Stimulated activated naive CD8-positive, alpha-beta T cell treated with anti-CD3 and anti-CD28 coated beads, Interleukin-15, amount 100 ng/mL, for 72 hours (primary cell): Measurements from ENCODE around the gene CCDC85B.

ENCODE experiments used
- ATAC-seq: fragments of 150-1000 bp; cut with Tn5 transposase; 2 replicates; pipeline ENCODE4 v1.10.0; 2021; ENCODE audit warnings: mild to moderate bottlenecking, moderate library complexity
- DNase-seq, 2 donors: peaks; one replicate each; pipeline ENCODE4 v3.0.0; 2021 to 2022
- H3K27ac Mint-ChIP-seq, 2 donors: one replicate each; pipeline ENCODE4 v1.8.0; 2022; ENCODE audit warnings: mild to moderate bottlenecking in 2 of 2, mixed read lengths in 2 of 2, moderate library complexity in 2 of 2
- H3K27me3 Mint-ChIP-seq: one replicate; pipeline ENCODE4 v1.8.0; 2022; ENCODE audit warnings: mixed read lengths
- H3K4me1 Mint-ChIP-seq: one replicate; pipeline ENCODE4 v1.8.0; 2022; ENCODE audit warnings: mild to moderate bottlenecking, mixed read lengths
- H3K4me3 Mint-ChIP-seq, 2 donors: one replicate each; pipeline ENCODE4 v1.8.0; 2022; ENCODE audit warnings: mild to moderate bottlenecking in 2 of 2, mixed read lengths in 2 of 2, moderate library complexity in 1 of 2
- H3K9me3 Mint-ChIP-seq, 2 donors: one replicate each; pipeline ENCODE4 v1.8.0; 2022; ENCODE audit warnings: mixed read lengths in 2 of 2

CCDC85B gene

GRCh38 chr11:65871811-65872548 lies 18.5 kb upstream of the CCDC85B start:
- H3K4me1 Mint-ChIP-seq, result peaks cover 59% of the 10 kb centered on the region
- peak overlapping the region in 1 of 2 donors; percentile 48 for H3K27ac Mint-ChIP-seq
- no peak for DNase-seq
- ATAC-seq, result no peak
- H3K4me3 Mint-ChIP-seq, result peak overlapping the region; percentile 60 to 63
- peaks cover 6% of the 10 kb centered on the region for H3K27me3 Mint-ChIP-seq
- H3K9me3 Mint-ChIP-seq, result no peaks in the 10 kb centered on the region

DNA sequence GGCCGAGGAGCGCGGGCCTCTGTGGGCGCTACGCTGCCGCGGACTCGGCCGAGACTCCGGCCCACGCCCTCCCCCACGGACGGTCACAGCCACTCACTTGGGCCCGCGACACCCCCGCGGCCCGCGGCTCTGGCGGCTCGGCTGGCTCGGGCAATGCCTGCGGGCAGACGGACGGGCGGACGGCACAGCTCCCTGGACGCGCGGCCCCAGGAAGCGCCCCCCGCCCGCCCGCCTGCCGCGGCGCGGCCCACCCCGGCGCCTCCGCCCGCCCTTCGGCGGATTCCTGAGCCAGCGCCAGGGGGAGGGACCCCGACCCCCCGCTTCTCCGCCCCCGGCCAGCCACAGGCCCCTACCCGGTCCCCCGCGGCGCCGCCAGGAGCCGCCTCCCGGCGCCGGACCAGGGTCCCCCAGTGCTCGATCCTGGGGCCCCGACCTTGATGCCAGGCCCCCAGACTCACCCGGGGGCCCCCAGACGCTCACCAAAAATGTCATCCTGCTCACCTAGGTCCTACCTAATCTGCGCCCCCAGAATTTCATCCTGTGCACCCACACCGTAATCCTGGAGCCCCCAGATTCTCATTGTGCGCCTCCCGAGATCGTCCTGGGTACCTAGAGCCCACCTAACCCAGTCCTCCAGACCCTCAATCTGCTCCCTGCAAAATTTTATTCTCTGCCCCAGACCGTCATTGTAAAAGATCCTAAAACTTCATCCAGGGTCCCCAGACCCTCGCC lies 17.7 kb upstream of the CCDC85B start, which contains the start of gene EFEMP2:
Gene EFEMP2 (minus strand): TSS at position 215 of the 732 bp plus-strand sequence. CDS start 446 bp downstream, outside the sequence.
- ATAC-seq (peak; percentile 13), DNase-seq (no peak)
- H3K27ac Mint-ChIP-seq, result peak within 1 kb of the TSS; percentile 88 to 97
- peak within 1 kb of the TSS; percentile 91 to 98 for H3K4me3 Mint-ChIP-seq
- H3K27me3 Mint-ChIP-seq, result peaks cover 6% of the 10 kb centered on the region
- H3K4me1 Mint-ChIP-seq, result peaks cover 59% of the 10 kb centered on the region
- no peaks in the 10 kb centered on the region for H3K9me3 Mint-ChIP-seq

DNA sequence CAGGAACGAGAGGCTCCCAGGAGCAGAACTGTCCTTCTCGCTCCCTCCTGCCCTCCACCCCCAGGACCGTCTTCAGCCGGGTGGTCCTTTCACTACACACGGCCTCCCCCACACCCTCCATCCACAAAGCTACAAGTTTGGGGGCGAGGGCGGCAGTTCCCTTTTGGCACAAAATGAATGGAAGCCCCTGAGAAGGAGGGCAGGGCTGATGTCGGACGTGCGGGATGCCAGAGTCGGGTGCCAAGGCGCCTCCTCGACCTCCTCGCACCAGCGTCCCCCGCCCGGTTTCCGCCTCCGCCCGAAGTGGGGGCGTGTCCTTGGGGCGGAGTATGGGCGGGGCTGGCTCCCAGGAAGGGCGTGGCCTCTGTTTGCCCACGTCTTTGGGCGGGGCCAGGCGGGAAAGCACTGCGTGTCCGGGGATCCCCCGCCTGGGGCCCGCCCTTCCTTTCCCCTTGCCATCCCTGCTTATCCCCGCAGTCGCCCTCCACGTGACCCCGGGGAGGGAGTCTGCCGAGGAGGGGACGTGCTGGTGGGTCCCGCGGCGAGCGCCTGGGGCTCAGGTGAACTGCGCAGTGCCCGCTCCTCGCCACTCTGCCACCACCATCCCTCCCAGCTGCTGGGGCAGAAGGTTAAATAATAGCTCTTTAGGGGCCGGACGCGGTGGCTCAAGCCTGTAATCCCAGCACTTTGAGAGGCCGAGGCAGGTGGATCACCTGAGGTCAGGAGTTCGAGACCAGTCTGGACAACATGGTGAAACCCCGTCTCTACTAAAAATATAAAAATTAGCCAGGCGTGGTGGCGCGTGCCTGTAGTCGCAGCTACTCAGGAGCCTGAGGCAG lies 16.9 kb upstream of the CCDC85B start:
- peak; percentile 97 to 98 for DNase-seq
- Mint-ChIP-seq H3K4me1 (peaks cover 66% of the 10 kb centered on the region), H3K9me3 (no peaks in the 10 kb centered on the region), H3K4me3 (peak overlapping the region; percentile 91 to 98), H3K27ac (peak overlapping the region; percentile 88 to 97), H3K27me3 (peaks cover 6% of the 10 kb centered on the region)
- ATAC-seq, result peak; percentile 82

DNA sequence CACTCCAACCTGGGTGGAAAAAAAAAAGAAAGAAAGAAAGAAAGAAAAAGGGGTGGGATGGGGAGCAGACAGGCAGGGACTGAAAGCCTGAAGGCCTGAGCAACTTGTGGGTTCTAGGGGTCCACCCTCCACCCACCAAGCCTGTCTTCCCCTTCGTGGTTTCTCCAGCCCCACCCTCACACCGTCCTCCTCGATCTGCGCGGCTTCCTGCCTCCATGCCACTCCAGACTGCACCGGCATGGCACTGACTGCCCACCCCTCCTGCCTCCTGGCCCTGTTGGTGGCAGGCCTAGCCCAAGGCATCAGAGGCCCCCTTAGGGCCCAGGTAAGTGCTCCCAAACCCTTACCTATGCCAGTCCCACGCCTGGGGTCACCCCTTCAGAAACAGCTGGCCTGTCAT lies 10.9 kb upstream of the CCDC85B start, which contains the start of gene CTSW:
Gene CTSW (plus strand): TSS at position 221 of the 400 bp plus-strand sequence. CDS start 18 bp downstream, at position 239.
- ATAC-seq (peak; percentile 56), DNase-seq (peak in 1 of 2 donors; percentile 42)
- Mint-ChIP-seq H3K27ac (peak within 1 kb of the TSS; percentile 78 to 91), H3K9me3 (no peaks in the 10 kb centered on the region), H3K4me3 (peak within 1 kb of the TSS; percentile 77 to 88), H3K27me3 (no peaks in the 10 kb centered on the region), H3K4me1 (peaks cover 78% of the 10 kb centered on the region)

GRCh38 chr11:65880027-65880426 lies 10.4 kb upstream of the CCDC85B start:
- ATAC-seq (no peak), DNase-seq (no peak)
- Mint-ChIP-seq H3K27me3 (no peaks in the 10 kb centered on the region), H3K4me3 (peak overlapping the region; percentile 77 to 88), H3K9me3 (no peaks in the 10 kb centered on the region), H3K4me1 (peaks cover 82% of the 10 kb centered on the region), H3K27ac (peak overlapping the region; percentile 78 to 91)

- H3K27ac Mint-ChIP-seq, result peak overlapping the region; percentile 36 to 72
- peaks cover 89% of the 10 kb centered on the region for H3K4me1 Mint-ChIP-seq
- ATAC-seq (peak; percentile 67), DNase-seq (peak in 1 of 2 donors; percentile 53)
- H3K4me3 Mint-ChIP-seq, result peak overlapping the region; percentile 77 to 88
- no peaks in the 10 kb centered on the region for H3K9me3 Mint-ChIP-seq
- H3K27me3 Mint-ChIP-seq, result no peaks in the 10 kb centered on the region
Measured at GRCh38 chr11:65880844-65881421, 9.5 kb upstream of the CCDC85B start.

- Mint-ChIP-seq H3K4me3 (peak overlapping the region in 1 of 2 donors; percentile 16), H3K4me1 (peaks cover 92% of the 10 kb centered on the region), H3K27me3 (no peaks in the 10 kb centered on the region), H3K27ac (peak overlapping the region in 1 of 2 donors; percentile 64), H3K9me3 (no peaks in the 10 kb centered on the region)
- ATAC-seq, result no peak
- no peak for DNase-seq
Measured at GRCh38 chr11:65882120-65883057, 8.1 kb upstream of the CCDC85B start.

DNA sequence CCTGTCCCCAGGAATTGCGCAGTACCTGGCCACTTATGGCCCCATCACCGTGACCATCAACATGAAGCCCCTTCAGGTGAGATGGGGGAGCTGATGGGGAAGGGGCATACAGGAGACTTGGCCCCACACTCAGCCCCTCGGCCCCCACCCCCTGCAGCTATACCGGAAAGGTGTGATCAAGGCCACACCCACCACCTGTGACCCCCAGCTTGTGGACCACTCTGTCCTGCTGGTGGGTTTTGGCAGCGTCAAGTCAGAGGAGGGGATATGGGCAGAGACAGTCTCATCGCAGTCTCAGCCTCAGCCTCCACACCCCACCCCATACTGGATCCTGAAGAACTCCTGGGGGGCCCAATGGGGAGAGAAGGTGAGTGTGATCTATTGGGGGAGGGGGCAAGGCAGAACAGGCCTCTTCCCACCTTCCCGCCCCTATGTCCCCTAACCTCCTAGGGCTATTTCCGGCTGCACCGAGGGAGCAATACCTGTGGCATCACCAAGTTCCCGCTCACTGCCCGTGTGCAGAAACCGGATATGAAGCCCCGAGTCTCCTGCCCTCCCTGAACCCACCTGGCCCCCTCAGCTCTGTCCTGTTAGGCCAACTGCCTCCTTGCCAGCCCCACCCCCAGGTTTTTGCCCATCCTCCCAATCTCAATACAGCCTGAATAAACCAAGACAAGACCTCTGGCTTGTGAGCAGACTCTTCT lies 7.3 kb upstream of the CCDC85B start:
- peaks cover 87% of the 10 kb centered on the region for H3K4me1 Mint-ChIP-seq
- no peak overlapping the region for H3K4me3 Mint-ChIP-seq
- DNase-seq, result no peak
- H3K9me3 Mint-ChIP-seq, result no peaks in the 10 kb centered on the region
- no peak overlapping the region for H3K27ac Mint-ChIP-seq
- ATAC-seq, result no peak
- H3K27me3 Mint-ChIP-seq, result no peaks in the 10 kb centered on the region

DNA sequence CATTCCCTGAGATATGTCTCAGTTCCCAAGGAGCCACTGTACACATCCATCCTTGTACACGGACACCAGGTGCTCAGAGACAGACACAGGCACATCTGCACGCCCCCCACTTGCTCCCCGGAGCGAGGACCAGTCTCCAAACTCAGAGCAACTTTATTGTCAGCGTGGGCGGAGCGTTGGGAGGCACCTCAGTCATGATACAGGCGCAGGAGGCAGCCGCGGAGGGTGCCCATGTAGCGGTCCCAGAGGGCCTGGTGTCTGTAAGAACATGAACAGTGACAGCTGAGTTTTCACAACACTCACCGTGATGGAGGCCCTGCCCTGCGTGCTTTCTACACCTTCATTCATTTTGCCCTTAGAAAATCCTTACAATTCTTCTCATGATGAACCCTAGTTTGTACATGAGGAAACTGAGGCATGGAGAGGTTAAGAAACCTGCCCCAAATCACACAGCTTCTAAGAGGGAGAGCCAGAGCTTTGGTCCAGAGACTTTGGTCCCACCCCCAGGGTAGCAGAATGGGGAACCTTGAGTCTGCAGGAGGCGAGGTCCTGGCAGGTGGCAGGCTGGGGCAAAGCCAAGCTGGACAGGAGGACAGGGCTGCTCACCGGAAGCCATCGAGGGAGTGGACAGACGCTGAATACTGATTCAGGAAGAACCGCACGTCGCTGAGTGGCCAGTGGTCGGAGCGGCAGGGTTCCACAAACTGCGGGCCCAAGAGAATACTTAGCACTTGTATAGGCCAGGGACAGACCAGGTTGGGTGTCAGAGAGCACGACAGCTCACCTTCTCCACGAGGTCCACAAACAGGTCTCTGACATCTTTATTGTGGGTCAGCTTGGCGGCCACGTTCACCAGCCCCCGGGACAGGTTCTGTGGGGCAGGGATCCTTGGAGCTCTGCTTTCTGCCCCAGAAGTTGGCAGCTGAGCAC lies 6.4 kb upstream of the CCDC85B start:
- Mint-ChIP-seq H3K4me1 (peaks cover 82% of the 10 kb centered on the region), H3K4me3 (no peak overlapping the region), H3K27ac (no peak overlapping the region), H3K27me3 (no peaks in the 10 kb centered on the region), H3K9me3 (no peaks in the 10 kb centered on the region)
- no peak for ATAC-seq
- no peak for DNase-seq

- no peaks in the 10 kb centered on the region for H3K9me3 Mint-ChIP-seq
- no peak overlapping the region for H3K4me3 Mint-ChIP-seq
- ATAC-seq (peak; percentile 46), DNase-seq (peak; percentile 81 to 83)
- no peak overlapping the region for H3K27ac Mint-ChIP-seq
- peaks cover 82% of the 10 kb centered on the region for H3K4me1 Mint-ChIP-seq
- no peaks in the 10 kb centered on the region for H3K27me3 Mint-ChIP-seq
Measured at GRCh38 chr11:65884716-65885092, 5.8 kb upstream of the CCDC85B start.

DNA sequence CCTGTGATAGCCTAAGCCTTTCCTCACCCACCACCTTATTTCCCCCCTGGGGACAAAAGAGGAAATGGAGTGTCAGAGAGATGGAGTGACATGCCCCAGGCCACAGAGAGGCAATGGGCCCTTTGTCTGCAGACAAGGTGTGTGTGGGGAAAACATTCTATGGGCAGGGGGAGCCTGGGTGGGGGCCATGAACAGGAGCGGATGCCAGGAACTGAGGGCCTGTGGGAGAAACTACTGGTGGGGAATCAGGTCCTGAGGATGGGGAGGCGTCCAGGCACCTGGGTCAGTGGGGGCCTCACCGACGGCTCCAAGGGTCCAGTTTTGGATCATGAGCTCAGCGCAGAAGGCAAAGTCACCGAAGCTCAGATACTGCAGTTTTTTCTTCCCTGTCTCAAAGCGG lies 5.2 kb upstream of the CCDC85B start:
- H3K9me3 Mint-ChIP-seq, result no peaks in the 10 kb centered on the region
- ATAC-seq (no peak), DNase-seq (no peak)
- H3K27ac Mint-ChIP-seq, result no peak overlapping the region
- H3K4me1 Mint-ChIP-seq, result peaks cover 82% of the 10 kb centered on the region
- no peak overlapping the region for H3K4me3 Mint-ChIP-seq
- no peaks in the 10 kb centered on the region for H3K27me3 Mint-ChIP-seq

GRCh38 chr11:65885808-65886536 lies 4.5 kb upstream of the CCDC85B start:
- DNase-seq (no peak), ATAC-seq (no peak)
- H3K27me3 Mint-ChIP-seq, result no peaks in the 10 kb centered on the region
- H3K27ac Mint-ChIP-seq, result no peak overlapping the region
- no peaks in the 10 kb centered on the region for H3K9me3 Mint-ChIP-seq
- H3K4me3 Mint-ChIP-seq, result no peak overlapping the region
- H3K4me1 Mint-ChIP-seq, result peaks cover 77% of the 10 kb centered on the region
